ENCODE results near the gene CAPSL. TPM values are rescaled to one million over a fixed set of nuclear protein-coding genes. Genes with fewer than 3 reads are reported as not detected.

Gene CAPSL
- total and polyA plus RNA-seq, 3 donors from 2014 or later = 3.5 to 28.5 (median 4.5) TPM

DNA sequence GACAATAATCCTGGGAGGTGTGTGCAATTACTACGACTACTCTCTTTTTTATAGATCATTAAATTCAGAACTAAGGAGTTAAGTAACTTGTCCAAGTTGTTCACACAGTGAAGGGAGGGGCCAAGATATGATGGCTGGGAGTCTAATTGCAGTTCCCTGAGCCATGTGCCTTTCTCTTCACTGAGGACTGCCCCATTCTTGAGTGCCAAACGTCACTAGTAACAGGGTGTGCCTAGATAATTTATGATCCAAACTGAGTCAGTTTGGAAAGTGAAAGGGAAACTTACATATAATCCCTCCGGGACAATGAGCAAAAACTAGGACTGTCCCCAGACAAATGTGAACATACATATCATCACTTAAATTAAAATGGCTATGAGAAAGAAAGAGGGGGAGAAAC lies 61.5 kb downstream of the CAPSL start:
- no peak for DNase-seq
- Histone ChIP-seq H3K36me3 (ENCODE audit: low read depth, missing control alignments) (no peaks in the 10 kb centered on the region), H3K4me1 (no peaks in the 10 kb centered on the region), H3K27ac (no peak overlapping the region), H3K4me3 (no peak overlapping the region), H3K9me3 (no peaks in the 10 kb centered on the region), H3K27me3 (no peaks in the 10 kb centered on the region)
- TF ChIP-seq, protein P1, sequence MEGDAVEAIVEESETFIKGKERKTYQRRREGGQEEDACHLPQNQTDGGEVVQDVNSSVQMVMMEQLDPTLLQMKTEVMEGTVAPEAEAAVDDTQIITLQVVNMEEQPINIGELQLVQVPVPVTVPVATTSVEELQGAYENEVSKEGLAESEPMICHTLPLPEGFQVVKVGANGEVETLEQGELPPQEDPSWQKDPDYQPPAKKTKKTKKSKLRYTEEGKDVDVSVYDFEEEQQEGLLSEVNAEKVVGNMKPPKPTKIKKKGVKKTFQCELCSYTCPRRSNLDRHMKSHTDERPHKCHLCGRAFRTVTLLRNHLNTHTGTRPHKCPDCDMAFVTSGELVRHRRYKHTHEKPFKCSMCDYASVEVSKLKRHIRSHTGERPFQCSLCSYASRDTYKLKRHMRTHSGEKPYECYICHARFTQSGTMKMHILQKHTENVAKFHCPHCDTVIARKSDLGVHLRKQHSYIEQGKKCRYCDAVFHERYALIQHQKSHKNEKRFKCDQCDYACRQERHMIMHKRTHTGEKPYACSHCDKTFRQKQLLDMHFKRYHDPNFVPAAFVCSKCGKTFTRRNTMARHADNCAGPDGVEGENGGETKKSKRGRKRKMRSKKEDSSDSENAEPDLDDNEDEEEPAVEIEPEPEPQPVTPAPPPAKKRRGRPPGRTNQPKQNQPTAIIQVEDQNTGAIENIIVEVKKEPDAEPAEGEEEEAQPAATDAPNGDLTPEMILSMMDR (IDR thresholded peaks at IDR 0.05) = no peak
- no peak for TF ChIP-seq POLR2A (IDR thresholded peaks at IDR 0.05)
- 55% methylated on average over 3 of the region's 3 CpGs for WGBS, 2 donors
- intact Hi-C loops (cut with DNase I; ENCODE audit: low total_unique reads) = no loop called here

DNA sequence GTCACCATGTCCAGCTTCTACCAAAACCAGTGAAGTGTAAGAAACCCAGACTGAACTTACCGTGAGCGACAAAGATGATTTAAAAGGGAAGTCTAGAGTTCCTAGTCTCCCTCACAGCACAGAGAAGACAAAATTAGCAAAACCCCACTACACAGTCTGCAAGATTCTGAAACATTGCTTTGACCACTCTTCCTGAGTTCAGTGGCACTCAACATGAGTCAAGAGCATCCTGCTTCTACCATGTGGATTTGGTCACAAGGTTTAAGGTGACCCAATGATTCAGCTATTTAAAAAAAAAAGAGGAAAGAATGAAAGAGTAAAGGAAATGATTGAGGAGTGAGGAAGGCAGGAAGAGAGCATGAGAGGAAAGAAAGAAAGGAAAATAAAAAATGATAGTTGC lies 62.0 kb downstream of the CAPSL start:
- Histone ChIP-seq H3K4me1 (no peaks in the 10 kb centered on the region), H3K36me3 (ENCODE audit: low read depth, missing control alignments) (no peaks in the 10 kb centered on the region), H3K4me3 (no peak overlapping the region), H3K27me3 (no peaks in the 10 kb centered on the region), H3K27ac (no peak overlapping the region), H3K9me3 (no peaks in the 10 kb centered on the region)
- WGBS, 2 donors = 78 to 89% methylated on average over 2 of the region's 2 CpGs
- no peak for TF ChIP-seq POLR2A (IDR thresholded peaks at IDR 0.05)
- TF ChIP-seq, protein P1 (IDR thresholded peaks at IDR 0.05) = no peak
- no peak for DNase-seq
- intact Hi-C loops (cut with DNase I; ENCODE audit: low total_unique reads) = no loop called here

DNA sequence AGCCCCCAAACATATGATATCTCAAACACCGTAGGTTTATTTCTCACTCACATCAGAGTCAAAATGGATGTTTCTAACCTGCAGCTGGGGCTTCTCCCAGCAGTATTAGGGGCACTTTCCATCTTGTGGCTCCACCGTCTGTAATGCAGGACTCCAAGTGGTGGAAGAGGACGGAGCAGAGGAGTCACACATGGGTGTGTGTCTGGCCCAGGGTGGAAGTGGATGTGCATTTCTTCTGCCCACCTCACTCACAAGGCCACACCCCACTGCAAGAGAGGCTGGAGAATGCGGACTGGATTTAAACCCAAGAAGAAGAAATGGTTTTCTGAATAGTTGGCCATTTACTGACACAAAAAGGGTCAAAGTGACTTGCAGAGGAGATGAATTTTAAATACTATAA lies 67.8 kb downstream of the CAPSL start:
- no peaks in the 10 kb centered on the region for H3K9me3 ChIP-seq
- TF ChIP-seq, protein P1 (IDR thresholded peaks at IDR 0.05) = no peak
- TF ChIP-seq POLR2A (IDR thresholded peaks at IDR 0.05) = no peak
- no peaks in the 10 kb centered on the region for H3K4me1 ChIP-seq
- H3K27ac ChIP-seq = no peak overlapping the region
- H3K36me3 ChIP-seq (ENCODE audit: low read depth, missing control alignments) = no peaks in the 10 kb centered on the region
- H3K27me3 ChIP-seq = no peaks in the 10 kb centered on the region
- WGBS, 2 donors = 94 to 95% methylated on average over 4 of the region's 4 CpGs
- no peak for DNase-seq
- intact Hi-C loops (cut with DNase I; ENCODE audit: low total_unique reads) = no loop called here
- H3K4me3 ChIP-seq = no peak overlapping the region

DNA sequence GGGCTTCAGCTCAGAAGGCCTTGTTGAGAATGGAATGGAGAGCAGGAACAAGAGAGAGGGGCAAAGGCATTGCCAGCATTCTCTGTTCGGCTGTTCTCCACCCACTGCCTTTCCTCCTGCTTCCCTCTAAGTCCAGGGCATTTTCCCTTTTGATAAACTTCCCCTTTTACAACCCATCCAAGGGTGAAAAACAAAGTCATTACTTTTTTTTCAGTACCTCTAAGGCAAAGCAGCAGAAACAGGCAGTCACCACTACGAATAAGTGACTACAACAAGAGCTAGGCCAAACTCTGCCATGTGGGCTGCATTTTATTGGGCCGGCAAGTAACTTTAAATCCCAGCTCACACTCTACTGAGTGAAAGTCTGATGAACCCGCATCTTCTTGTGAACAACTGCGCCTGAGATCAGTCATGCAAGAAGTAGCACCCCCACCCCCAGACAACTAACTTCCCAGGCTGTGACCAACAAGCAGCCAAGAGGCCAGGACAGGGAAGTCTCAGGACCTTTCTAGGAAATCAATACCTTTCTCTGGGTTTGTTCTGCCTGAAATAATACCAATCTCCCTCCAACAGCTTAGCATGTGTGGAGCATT lies 68.6 kb downstream of the CAPSL start:
- no peak for DNase-seq

More for the DNA sequence above, 68.6 kb downstream of the CAPSL start:
- TF ChIP-seq, protein P1 (IDR thresholded peaks at IDR 0.05) = no peak
- TF ChIP-seq POLR2A (IDR thresholded peaks at IDR 0.05) = no peak
- Histone ChIP-seq H3K36me3 (ENCODE audit: low read depth, missing control alignments) (no peaks in the 10 kb centered on the region), H3K27me3 (no peaks in the 10 kb centered on the region), H3K9me3 (no peaks in the 10 kb centered on the region), H3K4me3 (no peak overlapping the region), H3K27ac (no peak overlapping the region), H3K4me1 (no peaks in the 10 kb centered on the region)
- WGBS, 2 donors = 77 to 79% methylated on average over 5 of the region's 5 CpGs
- intact Hi-C loops (cut with DNase I; ENCODE audit: low total_unique reads) = no loop called here

All from testis (tissue), 3 donors.